Glutamatergic neuron (in vitro differentiated cells): Measurements from ENCODE around the gene C11orf21. TPM values are rescaled to one million over a fixed set of nuclear protein-coding genes. Genes with fewer than 3 reads are reported as not detected.

ENCODE experiments used
- DNase-seq: peaks from one replicate; pipeline ENCODE4 v3.0.0; 2022
- H3K27ac Mint-ChIP-seq: one replicate; pipeline ENCODE4 v1.8.0; 2020; ENCODE audit warnings: mild to moderate bottlenecking, mixed read lengths, inconsistent platforms; ENCODE audit not compliant: unreplicated experiment
- H3K27me3 Mint-ChIP-seq: one replicate; pipeline ENCODE4 v1.8.0; 2020; ENCODE audit warnings: mild to moderate bottlenecking, moderate library complexity, mixed read lengths, inconsistent platforms; ENCODE audit not compliant: unreplicated experiment
- H3K36me3 Mint-ChIP-seq: one replicate; pipeline ENCODE4 v1.8.0; 2020; ENCODE audit warnings: mild to moderate bottlenecking, mixed read lengths, inconsistent platforms; ENCODE audit not compliant: unreplicated experiment
- H3K4me1 Mint-ChIP-seq: one replicate; pipeline ENCODE4 v1.8.0; 2020; ENCODE audit warnings: mild to moderate bottlenecking, low read depth, mixed read lengths, inconsistent platforms; ENCODE audit not compliant: unreplicated experiment
- H3K4me3 Mint-ChIP-seq: one replicate; pipeline ENCODE4 v1.8.0; 2020; ENCODE audit warnings: mild to moderate bottlenecking, mixed read lengths, inconsistent platforms; ENCODE audit not compliant: unreplicated experiment
- H3K9me3 Mint-ChIP-seq: one replicate; pipeline ENCODE4 v1.8.0; 2020; ENCODE audit warnings: mild to moderate bottlenecking, moderate library complexity, mixed read lengths, inconsistent platforms; ENCODE audit not compliant: unreplicated experiment
- CTCF ChIP-seq: fragments of 200-600 bp; sonication (generic); IDR thresholded peaks from one replicate; pipeline ENCODE4 v1.5.0; 2021; ENCODE audit not compliant: partially characterized antibody, unreplicated experiment
- total RNA-seq: library from RNA; stranded (reverse); fragmentation: NEBNext Ultra II Directional; extraction: Animal tissue kit (Norgen Biotek cat#: 25700); gene quantifications from one replicate; pipeline ENCODE4 v1.2.1, GENCODE V29; 2021; ENCODE audit not compliant: unreplicated experiment

Gene C11orf21
- total RNA-seq, 1 donor from 2014 or later = not detected

GRCh38 chr11:2316963-2317244 lies 15.2 kb upstream of the C11orf21 start:
- Mint-ChIP-seq H3K4me1 (no peaks in the 10 kb centered on the region), H3K36me3 (no peaks in the 10 kb centered on the region), H3K27me3 (peaks cover 3% of the 10 kb centered on the region), H3K4me3 (no peak overlapping the region), H3K9me3 (peaks cover 3% of the 10 kb centered on the region), H3K27ac (no peak overlapping the region)
- DNase-seq = no peak
- no peak for TF ChIP-seq CTCF

GRCh38 chr11:2316169-2316962 lies 14.6 kb upstream of the C11orf21 start:
- no peak for TF ChIP-seq CTCF
- Mint-ChIP-seq H3K36me3 (no peaks in the 10 kb centered on the region), H3K27me3 (peaks cover 3% of the 10 kb centered on the region), H3K27ac (no peak overlapping the region), H3K4me3 (no peak overlapping the region), H3K9me3 (peaks cover 3% of the 10 kb centered on the region), H3K4me1 (no peaks in the 10 kb centered on the region)
- DNase-seq = no peak

GRCh38 chr11:2315395-2316168 lies 13.9 kb upstream of the C11orf21 start:
- no peak for TF ChIP-seq CTCF
- Mint-ChIP-seq H3K27me3 (peaks cover 3% of the 10 kb centered on the region), H3K27ac (no peak overlapping the region), H3K4me3 (no peak overlapping the region), H3K36me3 (no peaks in the 10 kb centered on the region), H3K4me1 (no peaks in the 10 kb centered on the region), H3K9me3 (peaks cover 3% of the 10 kb centered on the region)
- DNase-seq = no peak

- TF ChIP-seq CTCF = no peak
- H3K27ac Mint-ChIP-seq = no peak overlapping the region
- H3K9me3 Mint-ChIP-seq = peaks cover 3% of the 10 kb centered on the region
- H3K27me3 Mint-ChIP-seq = peaks cover 4% of the 10 kb centered on the region
- no peaks in the 10 kb centered on the region for H3K36me3 Mint-ChIP-seq
- no peak for DNase-seq
- no peaks in the 10 kb centered on the region for H3K4me1 Mint-ChIP-seq
- no peak overlapping the region for H3K4me3 Mint-ChIP-seq
Observed at GRCh38 chr11:2314525-2315394, 13.0 kb upstream of the C11orf21 start.
